IMR-90 (cell line): Measurements from ENCODE around the gene ETV7. TPM values are rescaled to one million over a fixed set of nuclear protein-coding genes. Genes with fewer than 3 reads are reported as not detected.

ENCODE experiments used
- ATAC-seq: fragments of 200-7000 bp; cut with Tn5 transposase; 2 replicates; pipeline ENCODE4 v1.9.1; 2020; ENCODE audit warnings: low read depth, mild to moderate bottlenecking, moderate library complexity
- BruUV-seq: library from RNA; stranded (reverse); fragments of 400-500 nt; replicated peaks from 2 replicates; lab custom pipeline; 2021; lab: Mats Ljungman, UMichigan
- CTCF ChIA-PET: fragments of 300-600 bp; formaldehyde crosslinking; extraction: SDS; loops from one replicate; lab custom pipeline; 2021; ENCODE audit warnings: antibody characterized with exemption; lab: Yijun Ruan, JAX
- POLR2A ChIA-PET: fragments of 300-600 bp; sonication (Branson Sonifier 250); formaldehyde crosslinking; loops from one replicate; lab custom pipeline; 2022; ENCODE audit warnings: antibody characterized with exemption; ENCODE audit not compliant: unreplicated experiment; lab: Charles Lee
- DNase-seq: peaks from one replicate; pipeline ENCODE4 v3.0.0; 2013
- H2AFZ ChIP-seq: replicated peaks from 2 replicates; pipeline ENCODE3; 2013; ENCODE audit warnings: low read length, mild to moderate bottlenecking; ENCODE audit not compliant: poor library complexity
- H2AK5ac ChIP-seq: 2 replicates; pipeline ENCODE4 v1.6.1; 2013; ENCODE audit warnings: low read depth, low read length, inconsistent platforms
- H2AK9ac ChIP-seq: replicated peaks from 2 replicates; pipeline ENCODE3; 2013; ENCODE audit warnings: mild to moderate bottlenecking, low read depth, low read length, moderate library complexity; ENCODE audit not compliant: poor library complexity
- H2BK120ac ChIP-seq: 2 replicates; pipeline ENCODE4 v1.6.1; 2013; ENCODE audit warnings: low read depth, low read length, inconsistent platforms
- H2BK15ac ChIP-seq: 3 replicates; pipeline ENCODE4 v1.6.1; 2013; ENCODE audit warnings: low read depth, low read length, inconsistent platforms
- H2BK20ac ChIP-seq: 2 replicates; pipeline ENCODE4 v1.6.1; 2013; ENCODE audit warnings: low read depth, mild to moderate bottlenecking, inconsistent platforms, low read length, moderate library complexity
- H2BK5ac ChIP-seq: 2 replicates; pipeline ENCODE4 v1.6.1; 2013; ENCODE audit warnings: mild to moderate bottlenecking, low read depth, low read length, inconsistent platforms; ENCODE audit not compliant: poor library complexity, severe bottlenecking
- H3K14ac ChIP-seq: replicated peaks from 2 replicates; pipeline ENCODE4 v1.6.1; 2013; ENCODE audit warnings: low read depth, low read length, inconsistent platforms
- H3K18ac ChIP-seq: 2 replicates; pipeline ENCODE4 v1.6.1; 2013; ENCODE audit warnings: low read depth, low read length, control low read depth
- H3K23ac ChIP-seq: 2 replicates; pipeline ENCODE4 v1.6.1; 2013; ENCODE audit warnings: low read depth, low read length, inconsistent platforms
- H3K27ac ChIP-seq: 2 replicates; pipeline ENCODE4 v1.5.1; 2013; ENCODE audit warnings: mild to moderate bottlenecking, control low read depth, low read length; ENCODE audit not compliant: insufficient read depth
- H3K27me3 ChIP-seq: 2 replicates; pipeline ENCODE4 v1.6.1; 2013; ENCODE audit warnings: low read length; ENCODE audit not compliant: control insufficient read depth, insufficient read depth
- H3K36me3 ChIP-seq: 2 replicates; pipeline ENCODE4 v1.6.1; 2013; ENCODE audit warnings: low read length, mixed read lengths; ENCODE audit not compliant: control insufficient read depth, insufficient read depth
- H3K4ac ChIP-seq: 2 replicates; pipeline ENCODE4 v1.6.1; 2013; ENCODE audit warnings: low read depth, low read length, inconsistent platforms
- H3K4me1 ChIP-seq: 2 replicates; pipeline ENCODE4 v1.6.1; 2013; ENCODE audit warnings: low read length, mixed read lengths; ENCODE audit not compliant: control insufficient read depth, insufficient read depth
- H3K4me2 ChIP-seq: 2 replicates; pipeline ENCODE4 v1.6.1; 2013; ENCODE audit warnings: low read depth, mild to moderate bottlenecking, control low read depth, low read length, moderate library complexity
- H3K4me3 ChIP-seq: 2 replicates; pipeline ENCODE4 v1.5.1; 2013; ENCODE audit warnings: low read depth, mild to moderate bottlenecking, control low read depth, low read length, moderate library complexity; ENCODE audit not compliant: insufficient read depth
- H3K56ac ChIP-seq: 2 replicates; pipeline ENCODE4 v1.6.1; 2013; ENCODE audit warnings: low read length, inconsistent platforms; ENCODE audit not compliant: insufficient read depth; ENCODE audit errors: extremely low read depth
- H3K79me1 ChIP-seq, 2 experiments: 2 replicates each; pipeline ENCODE4 v1.6.1; 2013; ENCODE audit warnings: low read length in 2 of 2, inconsistent platforms in 1 of 2, low read depth in 1 of 2
- H3K9ac ChIP-seq: 2 replicates; pipeline ENCODE4 v1.6.1; 2013; ENCODE audit warnings: low read depth, low read length, control low read depth
- H3K9me1 ChIP-seq: 2 replicates; pipeline ENCODE4 v1.6.1; 2013; ENCODE audit warnings: low read length, inconsistent platforms; ENCODE audit not compliant: insufficient read depth
- H3K9me3 ChIP-seq: 2 replicates; pipeline ENCODE4 v1.6.1; 2013; ENCODE audit warnings: low read length; ENCODE audit not compliant: control insufficient read depth, insufficient read depth
- H4K20me1 ChIP-seq: 2 replicates; pipeline ENCODE4 v1.6.1; 2013; ENCODE audit warnings: low read length, inconsistent platforms; ENCODE audit not compliant: insufficient read depth
- H4K5ac ChIP-seq: 2 replicates; pipeline ENCODE4 v1.6.1; 2013; ENCODE audit warnings: mild to moderate bottlenecking, low read depth, low read length, control low read depth
- H4K8ac ChIP-seq, 2 experiments: 2 replicates each; pipeline ENCODE4 v1.6.1; 2013; ENCODE audit warnings: low read depth in 2 of 2, low read length in 2 of 2, control low read depth in 1 of 2, inconsistent platforms in 1 of 2
- H4K91ac ChIP-seq: 2 replicates; pipeline ENCODE4 v1.6.1; 2013; ENCODE audit warnings: low read depth, low read length, inconsistent platforms; ENCODE audit not compliant: insufficient read depth
- BHLHE40 ChIP-seq: fragments of 150-350 bp; IDR thresholded peaks from 2 replicates; pipeline ENCODE4 v1.6.1; 2016; ENCODE audit warnings: mild to moderate bottlenecking, low read depth, low read length
- CEBPB ChIP-seq: IDR thresholded peaks from 2 replicates; pipeline ENCODE4 v1.6.1; 2012; ENCODE audit warnings: low read depth, low read length, improper control_type of control experiment
- CHD1 ChIP-seq: IDR thresholded peaks from 2 replicates; pipeline ENCODE4 v1.6.1; 2012; ENCODE audit warnings: low read depth, low read length, improper control_type of control experiment
- MAFK ChIP-seq: IDR thresholded peaks from 2 replicates; pipeline ENCODE4 v1.6.1; 2012; ENCODE audit warnings: low read depth, low read length, improper control_type of control experiment
- MAZ ChIP-seq: IDR thresholded peaks from 2 replicates; pipeline ENCODE4 v1.6.1; 2012; ENCODE audit warnings: low read depth, mild to moderate bottlenecking, low read length, improper control_type of control experiment, moderate library complexity, borderline replicate concordance
- NFE2L2 ChIP-seq: fragments of 150-350 bp; IDR thresholded peaks from 2 replicates; pipeline ENCODE4 v1.6.1; 2016; ENCODE audit warnings: low read depth, mild to moderate bottlenecking, low read length
- POLR2A ChIP-seq: IDR thresholded peaks from 2 replicates; pipeline ENCODE4 v1.6.1; 2012; ENCODE audit warnings: mild to moderate bottlenecking, low read depth, low read length
- RAD21 ChIP-seq: IDR thresholded peaks from 2 replicates; pipeline ENCODE4 v1.6.1; 2012; ENCODE audit warnings: low read length, improper control_type of control experiment
- RCOR1 ChIP-seq: IDR thresholded peaks from 2 replicates; pipeline ENCODE4 v1.6.1; 2012; ENCODE audit warnings: mild to moderate bottlenecking, low read length, improper control_type of control experiment; ENCODE audit not compliant: insufficient replicate concordance
- SMC3 ChIP-seq: fragments of 150-350 bp; IDR thresholded peaks from 2 replicates; pipeline ENCODE4 v1.6.1; 2016; ENCODE audit warnings: low read depth, mild to moderate bottlenecking, antibody characterized with exemption, low read length, moderate library complexity
- WGBS, 2 experiments: methylation state at CpG; one replicate each; pipeline versions ENCODE4 v1.1.5 to v1.1.7; 2013; ENCODE audit warnings: missing lambda C conversion rate in 2 of 2; ENCODE audit not compliant: insufficient read length in 1 of 2; ENCODE audit errors: extremely low coverage in 2 of 2; 5-methylcytosine and 5-hydroxymethylcytosine counted together
- dilution Hi-C: fragments of 300-500 bp; cut with HindIII; formaldehyde crosslinking; loops from one replicate; pipeline ENCODE4 v1.14.3; 2018; ENCODE audit warnings: low sequenced_read_pairs; ENCODE audit not compliant: unreplicated experiment
- in situ Hi-C: fragments of 300-500 bp; cut with MboI; formaldehyde crosslinking; loops from 3 replicates; pipeline ENCODE4 v1.14.3; 2019; ENCODE audit warnings: low sequenced_read_pairs, inconsistent platforms, mixed read lengths
- intact Hi-C: fragments of 100-400 bp; cut with micrococcal nuclease; formaldehyde crosslinking; loops from 2 replicates; pipeline ENCODE4 v1.10.0; 2022
- polyA plus RNA-seq, 3 experiments: library from polyadenylated mRNA; depleted of rRNA; stranded (reverse); fragments of >200 nt; gene quantifications; 2 replicates each; pipeline ENCODE4 v1.2.3, GENCODE V29; 2012; ENCODE audit warnings: low replicate concordance in 1 of 3
- total RNA-seq: library from RNA; depleted of rRNA; stranded (reverse); fragments of >200 nt; gene quantifications from 2 replicates; pipeline ENCODE4 v1.2.3, GENCODE V29; 2012
- TF ChIP-seq, protein P1 (sequence below): fragments of 150-350 bp; IDR thresholded peaks from 2 replicates; pipeline ENCODE4 v1.6.1; 2016; ENCODE audit warnings: low read depth, mild to moderate bottlenecking, low read length, moderate library complexity, borderline replicate concordance
- TF ChIP-seq, protein P2 (sequence below): conservative IDR thresholded peaks from 2 replicates; pipeline ENCODE4 v1.5.1; 2012; ENCODE audit warnings: mild to moderate bottlenecking, low read depth, low read length, improper control_type of control experiment

Gene ETV7
- total and polyA plus RNA-seq, 2 of the 4 experiments (the other 2 are of a cell fraction) = 0.17 to 0.18 TPM

DNA sequence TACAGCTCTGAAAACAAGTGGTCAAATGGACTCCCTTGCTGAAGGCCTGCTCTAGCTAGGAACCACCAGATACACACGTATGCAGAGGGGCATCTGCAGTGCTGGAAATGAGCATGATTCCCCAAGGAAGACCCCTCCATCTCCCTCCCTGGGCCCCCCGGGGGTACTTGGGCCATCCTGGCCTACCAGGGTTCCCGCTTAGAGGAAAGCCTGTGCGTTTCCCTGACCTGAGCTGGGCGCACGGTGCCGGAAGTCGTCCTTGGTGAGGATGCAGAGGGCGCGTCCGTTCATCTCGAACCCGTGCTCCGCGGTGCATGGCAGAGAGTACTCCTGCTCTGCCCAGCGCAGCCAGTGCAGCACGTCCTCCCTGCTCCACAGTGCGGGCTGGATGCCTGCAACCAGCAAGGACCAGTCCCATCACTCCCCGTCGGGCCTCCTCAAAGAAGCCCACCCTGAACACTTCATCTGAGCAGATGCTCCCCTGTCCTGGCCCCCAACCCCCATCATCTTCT lies 11.8 kb downstream of the ETV7 start:
- POLR2A ChIA-PET = no interaction called here
- no peaks in the 10 kb centered on the region for H3K79me1 ChIP-seq
- no peak overlapping the region for H2BK120ac ChIP-seq
- H3K4me3 ChIP-seq = no peak overlapping the region
- H2BK20ac ChIP-seq = no peak overlapping the region
- no peak overlapping the region for H3K14ac ChIP-seq
- intact Hi-C loops = no loop called here
- no peak overlapping the region for H4K5ac ChIP-seq
- CTCF ChIA-PET = no interaction called here
- H2AK5ac ChIP-seq = no peak overlapping the region
- no peak overlapping the region for H2BK15ac ChIP-seq
- H3K4me2 ChIP-seq = no peak overlapping the region
- no peak for DNase-seq
- no peak overlapping the region for H4K91ac ChIP-seq
- no peak overlapping the region for H2AFZ ChIP-seq
- peaks cover 35% of the 10 kb centered on the region for H3K27me3 ChIP-seq
- no peaks in the 10 kb centered on the region for H3K9me1 ChIP-seq
- TF ChIP-seq BHLHE40 = no peak
- no peak for TF ChIP-seq RAD21
- no peak for TF ChIP-seq SMC3
- TF ChIP-seq, protein P1, sequence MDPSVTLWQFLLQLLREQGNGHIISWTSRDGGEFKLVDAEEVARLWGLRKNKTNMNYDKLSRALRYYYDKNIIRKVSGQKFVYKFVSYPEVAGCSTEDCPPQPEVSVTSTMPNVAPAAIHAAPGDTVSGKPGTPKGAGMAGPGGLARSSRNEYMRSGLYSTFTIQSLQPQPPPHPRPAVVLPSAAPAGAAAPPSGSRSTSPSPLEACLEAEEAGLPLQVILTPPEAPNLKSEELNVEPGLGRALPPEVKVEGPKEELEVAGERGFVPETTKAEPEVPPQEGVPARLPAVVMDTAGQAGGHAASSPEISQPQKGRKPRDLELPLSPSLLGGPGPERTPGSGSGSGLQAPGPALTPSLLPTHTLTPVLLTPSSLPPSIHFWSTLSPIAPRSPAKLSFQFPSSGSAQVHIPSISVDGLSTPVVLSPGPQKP = no peak
- no peak for TF ChIP-seq CEBPB
- TF ChIP-seq CHD1 = no peak
- no peak for TF ChIP-seq POLR2A
- TF ChIP-seq, protein P2, sequence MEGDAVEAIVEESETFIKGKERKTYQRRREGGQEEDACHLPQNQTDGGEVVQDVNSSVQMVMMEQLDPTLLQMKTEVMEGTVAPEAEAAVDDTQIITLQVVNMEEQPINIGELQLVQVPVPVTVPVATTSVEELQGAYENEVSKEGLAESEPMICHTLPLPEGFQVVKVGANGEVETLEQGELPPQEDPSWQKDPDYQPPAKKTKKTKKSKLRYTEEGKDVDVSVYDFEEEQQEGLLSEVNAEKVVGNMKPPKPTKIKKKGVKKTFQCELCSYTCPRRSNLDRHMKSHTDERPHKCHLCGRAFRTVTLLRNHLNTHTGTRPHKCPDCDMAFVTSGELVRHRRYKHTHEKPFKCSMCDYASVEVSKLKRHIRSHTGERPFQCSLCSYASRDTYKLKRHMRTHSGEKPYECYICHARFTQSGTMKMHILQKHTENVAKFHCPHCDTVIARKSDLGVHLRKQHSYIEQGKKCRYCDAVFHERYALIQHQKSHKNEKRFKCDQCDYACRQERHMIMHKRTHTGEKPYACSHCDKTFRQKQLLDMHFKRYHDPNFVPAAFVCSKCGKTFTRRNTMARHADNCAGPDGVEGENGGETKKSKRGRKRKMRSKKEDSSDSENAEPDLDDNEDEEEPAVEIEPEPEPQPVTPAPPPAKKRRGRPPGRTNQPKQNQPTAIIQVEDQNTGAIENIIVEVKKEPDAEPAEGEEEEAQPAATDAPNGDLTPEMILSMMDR = no peak
- TF ChIP-seq NFE2L2 = no peak
- TF ChIP-seq RCOR1 = no peak
- no peak for TF ChIP-seq MAFK
- no peak for TF ChIP-seq MAZ
- no peak overlapping the region for H3K23ac ChIP-seq
- in situ Hi-C loops = no loop called here
- H4K8ac ChIP-seq = no peak overlapping the region
- H3K9me3 ChIP-seq = no peaks in the 10 kb centered on the region
- no TSS peak for BruUV-seq
- H3K18ac ChIP-seq = no peak overlapping the region
- H3K9ac ChIP-seq = no peak overlapping the region
- H4K20me1 ChIP-seq = no peaks in the 10 kb centered on the region
- H2AK9ac ChIP-seq = no peak overlapping the region
- no peak overlapping the region for H3K27ac ChIP-seq
- WGBS, 2 experiments = 79% methylated on average over 18 of the region's 20 CpGs; no CpG with 5 or more reads in 1 of the 2 experiments
- H3K4me1 ChIP-seq = no peaks in the 10 kb centered on the region
- dilution Hi-C loops = no loop called here
- H3K56ac ChIP-seq = no peak overlapping the region
- no peak overlapping the region for H2BK5ac ChIP-seq
- H3K4ac ChIP-seq = no peak overlapping the region
- ATAC-seq = no peak
- no peaks in the 10 kb centered on the region for H3K36me3 ChIP-seq
